Myocyte (in vitro differentiated cells): ENCODE data around the gene CLEC18B. TPM values are rescaled to one million over a fixed set of nuclear protein-coding genes. Genes with fewer than 3 reads are reported as not detected.
"Not testable (repeated sequence)": the region's sequence is repeated elsewhere in the genome, so short reads cannot be mapped to it uniquely, and the experiment has no call there.

Experiments
- DNase-seq: peaks from one replicate; pipeline ENCODE4 v3.0.0-alpha.2; 2012; ENCODE audit warnings: low read depth
- total RNA-seq: library from RNA; depleted of rRNA; stranded (reverse); fragments of >200 nt; gene quantifications from 2 replicates; pipeline ENCODE4 v1.2.3, GENCODE V29; 2014

Gene CLEC18B
- total RNA-seq, 1 donor from 2014 or later: 1.6 TPM

DNA sequence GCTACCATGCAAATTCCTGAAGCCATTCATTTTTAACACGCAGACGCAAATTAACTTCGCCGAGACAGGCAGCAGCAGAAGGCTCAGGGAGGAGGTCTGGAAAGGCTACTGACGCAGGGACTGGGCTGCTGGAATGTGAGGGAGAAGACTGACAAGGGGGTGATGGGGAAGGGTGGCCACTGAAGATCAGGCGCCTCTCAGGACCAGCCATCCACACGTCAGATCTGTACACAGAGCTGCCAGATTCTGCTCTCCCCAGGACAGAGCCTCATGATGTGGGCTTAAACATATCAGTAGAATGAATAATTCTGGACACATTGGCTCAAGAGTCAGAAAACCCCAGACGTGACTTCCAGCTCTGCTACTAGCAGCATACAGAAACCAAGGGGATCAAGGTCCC, 25.6 kb upstream of the CLEC18B start:
- no peak for DNase-seq

- DNase-seq: not testable (repeated sequence)
Measured at GRCh38 chr16:74443624-74444346, 22.5 kb upstream of the CLEC18B start.

DNA sequence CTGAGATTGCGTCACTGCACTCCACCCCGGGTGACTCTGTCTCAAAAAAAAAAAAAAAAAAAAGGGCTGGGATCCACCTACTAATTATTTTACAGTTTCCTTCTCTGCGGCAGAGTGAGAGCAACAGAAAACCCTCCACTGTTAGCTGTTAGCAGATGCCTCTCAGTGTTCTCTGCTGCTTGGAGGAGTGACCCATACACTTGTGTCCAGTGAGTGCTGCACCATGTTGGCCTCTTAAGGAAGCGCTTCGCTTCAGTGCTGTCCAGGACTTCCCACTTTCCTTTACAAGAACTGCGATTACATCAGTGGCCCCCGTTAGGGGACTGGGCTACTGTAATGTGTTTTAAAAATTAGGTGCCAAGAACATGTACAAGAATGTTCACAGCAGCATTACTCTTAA, 18.4 kb upstream of the CLEC18B start:
- no peak for DNase-seq

GRCh38 chr16:74438492-74438979, 17.3 kb upstream of the CLEC18B start:
- DNase-seq: no peak

- DNase-seq: no peak
Measured at GRCh38 chr16:74431516-74431915, 10.2 kb upstream of the CLEC18B start.

DNA sequence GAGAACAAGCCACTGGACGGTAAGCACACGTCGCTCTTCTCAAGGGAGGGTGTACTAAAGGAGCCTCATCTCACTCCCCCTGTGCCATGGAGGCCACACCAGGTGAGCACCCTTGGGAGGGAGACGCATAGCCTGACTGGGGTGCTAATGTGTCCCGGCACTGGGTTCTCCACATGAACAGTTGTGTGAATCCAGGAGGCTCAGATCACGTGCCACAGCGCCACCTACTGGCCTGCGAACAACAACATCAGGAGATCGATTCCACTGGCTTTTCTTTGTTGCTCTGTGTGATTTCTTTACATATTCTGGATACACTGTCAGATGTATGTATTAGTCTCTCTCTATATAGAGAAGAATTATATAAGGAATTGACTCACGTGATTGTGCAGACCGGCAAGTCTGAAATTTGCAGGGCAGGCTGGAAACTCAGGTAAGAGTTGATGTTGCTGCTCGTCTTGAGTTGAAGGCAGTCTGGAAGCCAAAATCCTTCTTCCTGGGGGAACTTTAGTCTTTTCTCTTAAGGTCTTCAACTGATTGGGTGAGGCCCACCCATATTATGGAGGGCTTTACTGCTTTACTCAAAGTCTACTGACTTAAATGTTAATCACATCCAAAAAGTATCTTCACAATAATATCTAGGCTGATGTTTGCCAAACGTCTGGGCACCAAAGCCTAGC, 8.9 kb upstream of the CLEC18B start:
- peak; percentile 42 for DNase-seq

- not testable (repeated sequence) for DNase-seq
Measured at GRCh38 chr16:74428493-74428892, 7.2 kb upstream of the CLEC18B start.

DNA sequence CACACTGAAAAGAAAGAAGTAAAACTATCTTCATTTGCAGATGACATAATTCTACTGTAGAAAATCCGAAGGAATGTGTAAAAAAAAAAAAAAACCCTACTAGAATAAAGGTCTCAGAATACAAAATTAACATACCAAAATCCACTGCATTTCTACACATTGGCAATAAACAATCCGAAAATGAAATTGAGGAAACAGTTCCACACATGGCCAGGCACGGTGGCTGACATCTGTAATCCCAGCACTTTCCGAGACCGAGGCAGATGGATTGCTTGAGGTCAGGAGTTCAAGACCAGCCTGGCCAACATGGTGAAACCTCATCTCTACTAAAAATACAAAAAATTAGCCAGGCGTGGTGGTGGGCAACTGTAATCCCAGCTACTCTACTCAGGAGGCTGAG, 4.5 kb upstream of the CLEC18B start:
- DNase-seq: not testable (repeated sequence)

- DNase-seq: not testable (repeated sequence)
Measured at GRCh38 chr16:74423721-74424120, 2.4 kb upstream of the CLEC18B start.

GRCh38 chr16:74422086-74422485, 808 bp upstream of the CLEC18B start:
- not testable (repeated sequence) for DNase-seq

GRCh38 chr16:74421482-74421785, 156 bp upstream of the CLEC18B start:
- DNase-seq: not testable (repeated sequence)

- DNase-seq: not testable (repeated sequence)
Measured at GRCh38 chr16:74419811-74420210, 1.5 kb downstream of the CLEC18B start.

- not testable (repeated sequence) for DNase-seq
Measured at GRCh38 chr16:74417897-74418296, 3.4 kb downstream of the CLEC18B start.

DNA sequence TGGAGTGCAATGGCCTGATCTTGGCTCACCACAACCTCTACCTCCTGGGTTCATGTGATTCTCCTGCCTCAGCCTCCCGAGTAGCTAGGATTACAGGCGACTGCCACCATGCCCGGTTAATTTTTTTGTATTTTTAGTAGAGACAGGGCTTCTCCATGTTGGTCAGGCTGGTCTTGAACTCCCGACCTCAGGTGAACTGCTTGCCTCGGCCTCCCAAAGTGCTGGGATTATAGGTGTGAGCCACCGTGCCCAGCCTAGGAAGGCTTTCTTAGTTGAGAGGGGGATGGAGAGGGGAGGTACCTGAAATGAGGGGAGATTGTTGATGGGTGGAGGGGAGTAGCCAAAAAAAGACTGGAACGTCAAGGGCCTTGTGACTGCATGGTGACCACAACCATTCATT, 7.4 kb downstream of the CLEC18B start:
- not testable (repeated sequence) for DNase-seq

DNA sequence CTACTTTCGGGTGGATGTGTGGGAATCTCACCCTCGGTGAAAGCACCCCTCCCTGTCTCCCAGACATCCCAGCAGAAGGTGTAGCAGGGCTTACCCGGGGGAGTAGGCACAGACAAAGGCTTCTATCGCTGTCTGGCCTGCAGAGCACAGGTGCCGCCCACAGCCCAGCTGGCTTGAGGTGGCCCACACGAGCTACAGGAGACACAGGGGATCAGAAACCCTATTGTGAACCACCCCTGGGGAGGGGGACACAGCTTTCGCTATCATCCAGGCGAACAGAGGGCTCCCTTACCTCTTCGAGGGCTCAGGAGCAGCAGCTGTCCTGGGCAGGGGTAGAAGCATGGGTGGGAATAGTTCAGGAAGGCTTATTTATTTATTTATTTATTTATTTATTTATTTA, 7.8 kb downstream of the CLEC18B start:
- not testable (repeated sequence) for DNase-seq

GRCh38 chr16:74412775-74413390, 8.4 kb downstream of the CLEC18B start:
- not testable (repeated sequence) for DNase-seq

DNA sequence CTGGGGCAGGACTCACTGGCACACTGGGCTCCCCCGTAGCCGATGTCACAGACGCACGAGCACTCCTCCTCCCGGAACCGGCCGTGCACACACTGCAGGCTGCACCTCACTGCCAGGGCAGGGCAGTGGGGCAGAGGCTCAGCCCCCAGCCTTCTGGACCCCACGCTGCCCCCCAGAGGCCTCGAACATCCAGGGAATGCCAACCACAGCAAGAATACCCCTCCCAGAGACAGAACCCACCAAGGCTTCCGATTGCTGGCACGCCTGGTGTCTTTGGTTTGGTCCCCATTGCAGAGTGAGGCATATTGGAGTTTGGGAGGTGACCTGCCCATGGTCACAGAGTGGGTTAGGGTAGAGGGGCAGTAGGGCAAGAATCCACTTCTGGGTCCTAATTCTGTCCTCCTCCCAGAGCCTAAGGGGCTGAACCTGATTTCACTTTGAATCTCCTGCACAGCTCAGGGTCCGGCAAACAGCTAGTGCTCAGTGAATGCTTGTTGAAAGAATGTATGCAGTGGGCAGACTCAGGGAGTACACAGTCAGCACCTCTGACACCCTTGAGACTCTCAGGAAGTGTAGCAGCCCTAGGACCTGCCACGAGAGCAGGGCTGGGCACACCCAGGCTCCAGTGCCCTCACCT, 9.0 kb downstream of the CLEC18B start:
- not testable (repeated sequence) for DNase-seq

- not testable (repeated sequence) for DNase-seq
Measured at GRCh38 chr16:74410981-74411380, 10.3 kb downstream of the CLEC18B start.

GRCh38 chr16:74410057-74410957, 11.0 kb downstream of the CLEC18B start:
- DNase-seq: not testable (repeated sequence)

DNA sequence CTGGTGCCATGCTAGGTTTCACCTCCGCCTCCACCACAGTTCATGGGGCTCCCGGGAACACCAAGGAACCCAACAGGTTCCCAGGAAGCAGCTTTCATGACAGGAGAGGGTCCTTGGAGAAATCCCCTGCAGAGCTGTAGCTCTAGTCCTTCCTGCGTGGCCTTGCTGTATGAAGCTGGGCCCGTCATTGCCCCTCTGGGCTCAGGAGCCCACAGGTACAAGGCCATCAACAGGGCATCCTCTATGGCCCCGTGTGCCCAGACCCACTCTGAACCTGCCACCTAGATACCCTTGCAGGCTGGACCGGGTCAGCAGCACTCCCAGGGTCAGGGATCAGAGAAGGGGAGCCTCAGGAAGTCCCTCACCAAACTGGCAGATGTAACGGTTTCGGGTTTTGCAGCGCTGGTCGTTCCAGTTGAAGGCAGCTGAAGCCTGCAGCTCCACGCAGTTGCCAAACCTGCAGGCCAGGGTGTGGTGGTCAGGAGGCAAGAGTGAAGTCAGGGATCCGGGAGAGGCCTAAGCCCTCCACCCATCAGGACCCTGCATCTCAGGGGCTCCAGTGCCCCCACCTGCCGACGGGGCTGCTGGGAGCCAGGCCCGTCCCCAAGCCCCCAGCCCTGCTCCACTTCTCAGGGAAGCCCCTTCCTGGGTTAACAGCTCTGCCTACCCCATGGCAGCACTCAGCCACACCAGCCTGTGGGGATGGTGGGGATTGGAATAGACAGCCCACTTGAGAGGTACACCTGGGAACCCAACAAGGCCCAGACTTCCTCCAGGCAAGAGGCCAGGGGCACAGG, 11.9 kb downstream of the CLEC18B start:
- DNase-seq: not testable (repeated sequence)
